ENCODE data around the gene AZI2. TPM values are rescaled to one million over a fixed set of nuclear protein-coding genes. Genes with fewer than 3 reads are reported as not detected.
A peak's percentile ranks its signal among the peaks of the same experiment; 100 is the strongest.

The AZI2 gene
- total and polyA plus RNA-seq, 2 experiments from 2014 or later, result 24.5 to 28.6 TPM

- Histone ChIP-seq H3K4me1 (ENCODE audit: insufficient read depth) (no peaks in the 10 kb centered on the region), H3K4me3 (peak overlapping the region; percentile 93), H4K20me1 (replicated peaks; ENCODE audit: insufficient read depth) (no peaks in the 10 kb centered on the region; the same call in 1 of the 2 replicates), H3K36me3 (ENCODE audit: insufficient read depth) (no peaks in the 10 kb centered on the region), H2AFZ (peak overlapping the region; percentile 84), H3K4me2 (peak overlapping the region; percentile 96), H3F3A (replicated peaks; ENCODE audit: low read depth) (no peaks in the 10 kb centered on the region; the same call in 1 of the 2 replicates), H3K27ac (ENCODE audit: low read depth) (peak overlapping the region; percentile 98; the same call in 1 of the 2 replicates), H3K27me3 (ENCODE audit: insufficient read depth) (no peaks in the 10 kb centered on the region), H3K79me2 (replicated peaks; ENCODE audit: insufficient read depth) (peaks cover 30% of the 10 kb centered on the region), H3K9me2 (ENCODE audit: insufficient read depth) (no peaks in the 10 kb centered on the region)
- Mint-ChIP-seq H3K4me1 (peaks cover 15% of the 10 kb centered on the region), H3K36me3 (ENCODE audit: low read depth) (peaks cover 20% of the 10 kb centered on the region), H3K4me3 (peak overlapping the region; percentile 92), H3K27me3 (ENCODE audit: insufficient read depth, low read depth, poor library complexity) (peaks cover 8% of the 10 kb centered on the region), H3K27ac (peak overlapping the region; percentile 93), H3K9me3 (peaks cover 9% of the 10 kb centered on the region)
- no peak for TF ChIP-seq ZNF462 (CRISPR knock-in tag; IDR thresholded peaks at IDR 0.05)
- TF ChIP-seq POLR2AphosphoS5 (IDR thresholded peaks at IDR 0.05; ENCODE audit: low read depth), result no peak
- no peak for TF ChIP-seq EZH2 (IDR thresholded peaks at IDR 0.05; ENCODE audit: low read depth, unreplicated experiment)
- TF ChIP-seq STAT1 (IDR thresholded peaks at IDR 0.05; ENCODE audit: unreplicated experiment), result no peak
- ATAC-seq (no peak), DNase-seq (ENCODE audit: low spot score) (no peak)
These were observed 911 bp upstream of the AZI2 start for GRCh38 chr3:28349469-28350000.

GRCh38 chr3:28348265-28348628, 377 bp downstream of the AZI2 start:
- H3K27me3 ChIP-seq (ENCODE audit: insufficient read depth), result no peaks in the 10 kb centered on the region
- peak overlapping the region; percentile 98 for H3K27ac ChIP-seq (ENCODE audit: low read depth)
- ATAC-seq (peak; percentile 85), DNase-seq (ENCODE audit: low spot score) (no peak)
- H3K9me2 ChIP-seq (ENCODE audit: insufficient read depth), result no peaks in the 10 kb centered on the region
- peaks cover 43% of the 10 kb centered on the region for H3K79me2 ChIP-seq (replicated peaks; ENCODE audit: insufficient read depth)
- Mint-ChIP-seq H3K4me1 (peaks cover 15% of the 10 kb centered on the region), H3K27me3 (ENCODE audit: insufficient read depth, low read depth, poor library complexity) (peaks cover 8% of the 10 kb centered on the region), H3K27ac (peak overlapping the region; percentile 93), H3K36me3 (ENCODE audit: low read depth) (peaks cover 11% of the 10 kb centered on the region; the same call in 2 of the 3 replicates), H3K9me3 (no peaks in the 10 kb centered on the region; the same call in 1 of the 3 replicates), H3K4me3 (peak overlapping the region; percentile 92)
- H3K4me1 ChIP-seq (ENCODE audit: insufficient read depth), result no peaks in the 10 kb centered on the region
- no peaks in the 10 kb centered on the region; the same call in 1 of the 2 replicates for H4K20me1 ChIP-seq (replicated peaks; ENCODE audit: insufficient read depth)
- H3K36me3 ChIP-seq (ENCODE audit: insufficient read depth), result no peaks in the 10 kb centered on the region
- H2AFZ ChIP-seq, result peak overlapping the region; percentile 90; the same call in 1 of the 2 replicates
- H3K4me3 ChIP-seq, result peak overlapping the region; percentile 93
- H3F3A ChIP-seq (replicated peaks; ENCODE audit: low read depth), result no peaks in the 10 kb centered on the region; the same call in 1 of the 2 replicates
- peak overlapping the region; percentile 96 for H3K4me2 ChIP-seq
- TF ChIP-seq EZH2 (IDR thresholded peaks at IDR 0.05; ENCODE audit: low read depth, unreplicated experiment) (no peak), ZNF462 (CRISPR knock-in tag; IDR thresholded peaks at IDR 0.05) (no peak), CREB1 (CRISPR knock-in tag; IDR thresholded peaks at IDR 0.05; ENCODE audit: low read depth) (peak; percentile 59; the same call in 1 of the 2 replicates)

Measured in GM23338 (cell line).